Mesodermal cell (in vitro differentiated cells): Measurements from ENCODE around the gene AGAP1.

Experiments used
- H3K27ac ChIP-seq: 2 replicates; pipeline ENCODE4 v1.7.0; 2013; ENCODE audit warnings: mild to moderate bottlenecking, low read depth, low read length, moderate library complexity; ENCODE audit not compliant: severe bottlenecking
- H3K36me3 ChIP-seq: 2 replicates; pipeline ENCODE4 v1.7.1; 2013; ENCODE audit warnings: mild to moderate bottlenecking, low read length, moderate library complexity; ENCODE audit not compliant: control insufficient read depth, insufficient read depth
- H3K4me1 ChIP-seq: one replicate; pipeline ENCODE4 v1.7.1; 2013; ENCODE audit warnings: mild to moderate bottlenecking, low read length; ENCODE audit not compliant: insufficient read depth, control insufficient read depth, poor library complexity, severe bottlenecking
- H3K4me3 ChIP-seq: 2 replicates; pipeline ENCODE4 v1.7.0; 2013; ENCODE audit warnings: low read length, control low read depth, mild to moderate bottlenecking; ENCODE audit not compliant: insufficient read depth, poor library complexity, severe bottlenecking; ENCODE audit errors: extremely low read depth
- H3K9me3 ChIP-seq: 2 replicates; pipeline ENCODE4 v1.7.1; 2013; ENCODE audit warnings: mild to moderate bottlenecking, low read length, moderate library complexity; ENCODE audit not compliant: control insufficient read depth
- WGBS, 2 experiments: methylation state at CpG; one replicate each; pipeline ENCODE4 v1.1.5; 2013; ENCODE audit warnings: missing lambda C conversion rate in 2 of 2; ENCODE audit not compliant: insufficient coverage in 2 of 2; 5-methylcytosine and 5-hydroxymethylcytosine counted together

The AGAP1 gene

GRCh38 chr2:235591231-235591730 is 97.4 kb downstream of the AGAP1 start:
- Histone ChIP-seq H3K4me3 (no peak overlapping the region), H3K36me3 (no peaks in the 10 kb centered on the region), H3K27ac (no peak overlapping the region), H3K4me1 (no peaks in the 10 kb centered on the region), H3K9me3 (no peaks in the 10 kb centered on the region)
- 92 to 95% methylated on average over 9 to 12 of the region's 14 CpGs for WGBS, 2 experiments

- no peaks in the 10 kb centered on the region for H3K4me1 ChIP-seq
- no peaks in the 10 kb centered on the region for H3K9me3 ChIP-seq
- WGBS, 2 experiments, result 89% methylated on average over 4 of the region's 5 CpGs; no CpG with 5 or more reads in 1 of the 2 experiments
- peaks cover 2% of the 10 kb centered on the region for H3K36me3 ChIP-seq
- no peak overlapping the region for H3K4me3 ChIP-seq
- no peak overlapping the region for H3K27ac ChIP-seq
Observed at GRCh38 chr2:235591921-235592320, 98.1 kb downstream of the AGAP1 start.

- 86% methylated on average over 11 of the region's 11 CpGs for WGBS, 2 experiments
Observed at GRCh38 chr2:235592430-235592829, 98.6 kb downstream of the AGAP1 start.

GRCh38 chr2:235592836-235593235 is 99.0 kb downstream of the AGAP1 start:
- Histone ChIP-seq H3K9me3 (no peaks in the 10 kb centered on the region), H3K4me3 (no peak overlapping the region), H3K36me3 (peaks cover 5% of the 10 kb centered on the region), H3K4me1 (no peaks in the 10 kb centered on the region), H3K27ac (no peak overlapping the region)
- WGBS, 2 experiments, result 92 to 98% methylated on average over 4 to 5 of the region's 6 CpGs

More at GRCh38 chr2:235592430-235592829, 98.6 kb downstream of the AGAP1 start:
- Histone ChIP-seq H3K9me3 (no peaks in the 10 kb centered on the region), H3K4me1 (no peaks in the 10 kb centered on the region), H3K27ac (no peak overlapping the region), H3K36me3 (peaks cover 5% of the 10 kb centered on the region), H3K4me3 (no peak overlapping the region)

- no CpG with 5 or more reads among the region's 3 CpGs for WGBS, 2 experiments
- no peaks in the 10 kb centered on the region for H3K9me3 ChIP-seq
- no peak overlapping the region for H3K27ac ChIP-seq
- peaks cover 5% of the 10 kb centered on the region for H3K36me3 ChIP-seq
- no peaks in the 10 kb centered on the region for H3K4me1 ChIP-seq
- H3K4me3 ChIP-seq, result no peak overlapping the region
Observed at GRCh38 chr2:235594041-235594440, 100.2 kb downstream of the AGAP1 start.

GRCh38 chr2:235594964-235595363 is 101.1 kb downstream of the AGAP1 start:
- peaks cover 5% of the 10 kb centered on the region for H3K36me3 ChIP-seq
- H3K9me3 ChIP-seq, result no peaks in the 10 kb centered on the region
- no peak overlapping the region for H3K4me3 ChIP-seq
- no peaks in the 10 kb centered on the region for H3K4me1 ChIP-seq
- H3K27ac ChIP-seq, result no peak overlapping the region
- 89 to 90% methylated on average over 8 of the region's 8 CpGs for WGBS, 2 experiments

- no peaks in the 10 kb centered on the region for H3K9me3 ChIP-seq
- no peak overlapping the region for H3K27ac ChIP-seq
- WGBS, 2 experiments, result 64 to 68% methylated on average over 4 to 8 of the region's 10 CpGs
- no peaks in the 10 kb centered on the region for H3K4me1 ChIP-seq
- peaks cover 5% of the 10 kb centered on the region for H3K36me3 ChIP-seq
- no peak overlapping the region for H3K4me3 ChIP-seq
Observed at GRCh38 chr2:235595422-235596010, 101.7 kb downstream of the AGAP1 start.

- H3K4me3 ChIP-seq, result no peak overlapping the region
- WGBS, 2 experiments, result 93 to 95% methylated on average over 2 to 3 of the region's 4 CpGs
- H3K36me3 ChIP-seq, result peaks cover 11% of the 10 kb centered on the region
- no peaks in the 10 kb centered on the region for H3K9me3 ChIP-seq
- H3K27ac ChIP-seq, result no peak overlapping the region
- no peaks in the 10 kb centered on the region for H3K4me1 ChIP-seq
Observed at GRCh38 chr2:235596272-235596671, 102.4 kb downstream of the AGAP1 start.

GRCh38 chr2:235597081-235597615 is 103.3 kb downstream of the AGAP1 start:
- no peak overlapping the region for H3K27ac ChIP-seq
- H3K9me3 ChIP-seq, result no peaks in the 10 kb centered on the region
- H3K4me1 ChIP-seq, result no peaks in the 10 kb centered on the region
- 78 to 94% methylated on average over 4 to 5 of the region's 5 CpGs for WGBS, 2 experiments
- peaks cover 11% of the 10 kb centered on the region for H3K36me3 ChIP-seq
- no peak overlapping the region for H3K4me3 ChIP-seq

GRCh38 chr2:235598026-235598425 is 104.2 kb downstream of the AGAP1 start:
- Histone ChIP-seq H3K4me3 (no peak overlapping the region), H3K4me1 (no peaks in the 10 kb centered on the region), H3K9me3 (no peaks in the 10 kb centered on the region), H3K36me3 (peaks cover 11% of the 10 kb centered on the region), H3K27ac (no peak overlapping the region)
- 96% methylated on average over 15 to 17 of the region's 19 CpGs for WGBS, 2 experiments
